ENCODE results near the gene ZNF385B.

ZNF385B gene

DNA sequence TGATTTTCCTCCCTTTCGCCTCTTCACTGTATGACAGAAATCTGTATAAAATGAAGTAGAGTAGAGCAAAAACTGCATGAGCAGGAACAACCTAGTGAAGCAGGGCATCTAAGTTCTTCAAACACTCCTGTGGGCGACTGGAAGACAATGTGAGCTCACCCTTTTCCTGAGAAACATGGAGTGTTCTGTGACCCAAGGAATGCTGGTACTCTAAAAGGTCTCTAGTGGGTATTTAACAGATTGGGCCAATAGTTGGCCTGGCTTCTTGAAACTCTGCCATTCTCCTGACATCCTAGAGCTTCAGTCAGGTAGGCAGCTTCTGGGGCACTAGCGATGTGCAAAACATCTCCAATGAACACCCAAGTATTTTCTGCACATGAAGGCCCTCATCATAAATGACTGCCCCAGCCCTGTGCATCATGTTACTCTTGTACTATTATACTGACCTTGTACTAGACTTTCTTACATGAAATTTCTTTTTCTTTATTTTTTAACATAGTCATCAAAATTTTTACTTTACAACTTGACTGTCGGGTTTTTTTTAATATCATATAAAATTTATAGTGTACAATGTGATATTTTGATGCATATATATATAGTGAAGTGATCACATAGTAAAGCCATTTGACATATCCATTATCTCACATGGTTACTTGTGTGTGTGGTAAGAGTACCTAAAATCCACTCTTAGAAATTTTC is 302.2 kb downstream of the ZNF385B start:
- no peak for TF ChIP-seq CTCF (IDR thresholded peaks at IDR 0.05; ENCODE audit: extremely low read depth, insufficient read depth, missing control alignments)
- no peak for DNase-seq (ENCODE audit: low spot score)
- in situ Hi-C loops (cut with MboI; ENCODE audit: low pct_unique_long_range_greater_than_20kb, low sequenced_read_pairs, unreplicated experiment), result no loop called here

GRCh38 chr2:179558010-179558934 is 303.1 kb downstream of the ZNF385B start:
- no peak for DNase-seq (ENCODE audit: low spot score)
- in situ Hi-C loops (cut with MboI; ENCODE audit: low pct_unique_long_range_greater_than_20kb, low sequenced_read_pairs, unreplicated experiment), result no loop called here
- no peak for TF ChIP-seq CTCF (IDR thresholded peaks at IDR 0.05; ENCODE audit: extremely low read depth, insufficient read depth, missing control alignments)

- in situ Hi-C loops (cut with MboI; ENCODE audit: low pct_unique_long_range_greater_than_20kb, low sequenced_read_pairs, unreplicated experiment), result no loop called here
- no peak for DNase-seq (ENCODE audit: low spot score)
- TF ChIP-seq CTCF (IDR thresholded peaks at IDR 0.05; ENCODE audit: extremely low read depth, insufficient read depth, missing control alignments), result no peak
Observed at GRCh38 chr2:179556425-179556824, 305.0 kb downstream of the ZNF385B start.

- no peak for DNase-seq (ENCODE audit: low spot score)
- in situ Hi-C loops (cut with MboI; ENCODE audit: low pct_unique_long_range_greater_than_20kb, low sequenced_read_pairs, unreplicated experiment), result no loop called here
- no peak for TF ChIP-seq CTCF (IDR thresholded peaks at IDR 0.05; ENCODE audit: extremely low read depth, insufficient read depth, missing control alignments)
Observed at GRCh38 chr2:179555691-179556283, 305.6 kb downstream of the ZNF385B start.

- TF ChIP-seq CTCF (IDR thresholded peaks at IDR 0.05; ENCODE audit: extremely low read depth, insufficient read depth, missing control alignments), result no peak
- in situ Hi-C loops (cut with MboI; ENCODE audit: low pct_unique_long_range_greater_than_20kb, low sequenced_read_pairs, unreplicated experiment), result no loop called here
- DNase-seq (ENCODE audit: low spot score), result no peak
Observed at GRCh38 chr2:179554639-179555386, 306.6 kb downstream of the ZNF385B start.

DNA sequence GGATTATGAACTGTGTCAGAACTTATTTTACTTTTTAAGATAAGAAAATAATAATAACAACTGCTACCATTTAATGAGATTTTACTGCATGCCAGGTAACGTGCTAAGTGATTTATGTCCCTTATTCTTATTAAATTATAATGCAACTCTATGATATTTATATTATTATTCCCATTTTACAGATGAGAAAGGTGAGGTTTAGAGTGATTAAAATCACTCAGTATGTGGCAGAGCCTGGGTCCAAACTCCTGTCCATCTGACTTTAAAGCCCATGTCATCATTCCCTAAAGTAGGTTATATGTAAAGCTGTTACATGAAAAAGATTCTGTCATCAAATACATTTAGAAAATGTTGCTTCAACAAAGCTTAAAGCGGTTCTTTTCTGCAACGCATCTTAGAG is 308.0 kb downstream of the ZNF385B start:
- TF ChIP-seq CTCF (IDR thresholded peaks at IDR 0.05; ENCODE audit: extremely low read depth, insufficient read depth, missing control alignments), result no peak
- in situ Hi-C loops (cut with MboI; ENCODE audit: low pct_unique_long_range_greater_than_20kb, low sequenced_read_pairs, unreplicated experiment), result no loop called here
- DNase-seq (ENCODE audit: low spot score), result no peak
